Activated T-cell treated with anti-CD3 and anti-CD28 coated beads, Interleukin-2, amount 50 U/mL, for 48 hours (primary cell): ENCODE measurements around the gene FAM50B.
"Not testable (repeated sequence)": the region's sequence is repeated elsewhere in the genome, so short reads cannot be mapped to it uniquely, and the experiment has no call there.

Experiments
- DNase-seq, 2 experiments: peaks; one replicate each; pipeline ENCODE4 v3.0.0-alpha.2; 2020

The FAM50B gene

GRCh38 chr6:3850451-3851203 is 1.5 kb downstream of the FAM50B start:
- peak; percentile 76 to 80 for DNase-seq

GRCh38 chr6:3851839-3852238 is 2.7 kb downstream of the FAM50B start:
- no peak for DNase-seq

- DNase-seq = no peak
These were observed 3.2 kb downstream of the FAM50B start for GRCh38 chr6:3852391-3852790.

- DNase-seq = no peak
These were observed 6.7 kb downstream of the FAM50B start for GRCh38 chr6:3855866-3856265.

GRCh38 chr6:3856576-3856975 is 7.4 kb downstream of the FAM50B start:
- no peak for DNase-seq

GRCh38 chr6:3857468-3858456 is 8.6 kb downstream of the FAM50B start:
- no peak for DNase-seq

- no peak for DNase-seq
These were observed 10.8 kb downstream of the FAM50B start for GRCh38 chr6:3859878-3860552.

- DNase-seq = no peak
These were observed 12.3 kb downstream of the FAM50B start for GRCh38 chr6:3861424-3861823.

- no peak for DNase-seq
These were observed 12.9 kb downstream of the FAM50B start for GRCh38 chr6:3862038-3862437.

- not testable (repeated sequence) for DNase-seq
These were observed 14.1 kb downstream of the FAM50B start for GRCh38 chr6:3863322-3863721.

GRCh38 chr6:3865463-3865862 is 16.3 kb downstream of the FAM50B start:
- DNase-seq = no peak

- DNase-seq = peak; percentile 42 to 47
These were observed 18.7 kb downstream of the FAM50B start for GRCh38 chr6:3867641-3868502.

- DNase-seq = no peak
These were observed 19.4 kb downstream of the FAM50B start for GRCh38 chr6:3868544-3868943.

- no peak for DNase-seq
These were observed 20.1 kb downstream of the FAM50B start for GRCh38 chr6:3869284-3869631.

- DNase-seq = peak in 1 of 2 experiments; percentile 40
These were observed 20.7 kb downstream of the FAM50B start for GRCh38 chr6:3869632-3870527.

GRCh38 chr6:3870528-3870925 is 21.4 kb downstream of the FAM50B start:
- DNase-seq = no peak

- DNase-seq = no peak
These were observed 22.3 kb downstream of the FAM50B start for GRCh38 chr6:3871515-3871914.

- no peak for DNase-seq
These were observed 22.8 kb downstream of the FAM50B start for GRCh38 chr6:3871939-3872338.

- DNase-seq = no peak
These were observed 23.2 kb downstream of the FAM50B start for GRCh38 chr6:3872370-3872854.

GRCh38 chr6:3873051-3873450 is 23.9 kb downstream of the FAM50B start:
- DNase-seq = no peak

- DNase-seq = no peak
These were observed 24.9 kb downstream of the FAM50B start for GRCh38 chr6:3874069-3874468.
